Calu3 (cell line): Measurements from ENCODE around the gene LRFN2. TPM values are rescaled to one million over a fixed set of nuclear protein-coding genes. Genes with fewer than 3 reads are reported as not detected.

ENCODE experiments used
- BruUV-seq: library from RNA; stranded (reverse); fragments of 400-500 nt; replicated peaks from 2 replicates; lab custom pipeline; 2021; lab: Mats Ljungman, UMichigan
- CTCF ChIA-PET: fragments of 300-600 bp; sonication (Branson Sonifier 250); formaldehyde crosslinking; loops from one replicate; lab custom pipeline; 2022; ENCODE audit warnings: antibody characterized with exemption; lab: Charles Lee
- DNase-seq: peaks from one replicate; pipeline ENCODE4 v3.0.0; 2022
- H3K27ac Mint-ChIP-seq: one replicate; pipeline ENCODE4 v1.8.0; 2022; ENCODE audit warnings: mixed read lengths; ENCODE audit not compliant: unreplicated experiment
- H3K27me3 Mint-ChIP-seq: one replicate; pipeline ENCODE4 v1.8.0; 2022; ENCODE audit warnings: mixed read lengths; ENCODE audit not compliant: unreplicated experiment
- H3K36me3 Mint-ChIP-seq: one replicate; pipeline ENCODE4 v1.8.0; 2022; ENCODE audit warnings: mild to moderate bottlenecking, moderate library complexity, mixed read lengths; ENCODE audit not compliant: insufficient read depth, unreplicated experiment
- H3K4me1 Mint-ChIP-seq: one replicate; pipeline ENCODE4 v1.8.0; 2022; ENCODE audit warnings: mild to moderate bottlenecking, low read depth, mixed read lengths; ENCODE audit not compliant: unreplicated experiment
- H3K4me3 Mint-ChIP-seq: one replicate; pipeline ENCODE4 v1.8.0; 2022; ENCODE audit warnings: mild to moderate bottlenecking, low read depth, moderate library complexity, mixed read lengths; ENCODE audit not compliant: unreplicated experiment
- H3K9me3 Mint-ChIP-seq: one replicate; pipeline ENCODE4 v1.8.0; 2022; ENCODE audit warnings: low read depth, mixed read lengths; ENCODE audit not compliant: unreplicated experiment
- intact Hi-C: fragments of 100-400 bp; cut with micrococcal nuclease; formaldehyde crosslinking; loops from one replicate; pipeline ENCODE4 v1.10.0; 2022; ENCODE audit not compliant: unreplicated experiment
- total RNA-seq: library from RNA; stranded (reverse); gene quantifications from 2 replicates; pipeline ENCODE4 v1.2.3, GENCODE V29; 2022
- TF ChIP-seq, protein P1 (sequence below): fragments of 200-600 bp; IDR thresholded peaks from one replicate; pipeline ENCODE4 v1.8.0; 2022; ENCODE audit warnings: antibody characterized with exemption; ENCODE audit not compliant: unreplicated experiment

The LRFN2 gene
- total RNA-seq, 1 experiment from 2014 or later = not detected

DNA sequence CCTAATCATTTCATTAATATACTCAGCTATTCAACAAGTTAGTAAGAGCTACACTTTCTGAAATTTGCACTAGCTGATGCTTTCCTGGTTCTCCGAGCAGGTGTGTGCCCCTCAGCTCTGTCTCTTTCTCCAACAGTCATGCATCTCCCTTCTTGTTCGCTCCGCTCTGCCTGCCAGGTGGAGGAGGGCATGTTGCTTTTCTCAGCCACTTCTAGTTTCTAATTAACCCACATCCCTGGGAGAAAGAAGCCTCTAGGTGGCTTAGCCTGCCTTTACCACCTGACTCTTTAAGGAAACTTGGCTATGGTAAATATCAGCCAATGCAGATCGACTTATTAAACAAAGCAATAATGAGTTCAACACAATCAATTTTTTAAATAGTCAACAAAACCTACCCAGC is 34.2 kb downstream of the LRFN2 start:
- intact Hi-C loops = no loop called here
- TF ChIP-seq, protein P1, sequence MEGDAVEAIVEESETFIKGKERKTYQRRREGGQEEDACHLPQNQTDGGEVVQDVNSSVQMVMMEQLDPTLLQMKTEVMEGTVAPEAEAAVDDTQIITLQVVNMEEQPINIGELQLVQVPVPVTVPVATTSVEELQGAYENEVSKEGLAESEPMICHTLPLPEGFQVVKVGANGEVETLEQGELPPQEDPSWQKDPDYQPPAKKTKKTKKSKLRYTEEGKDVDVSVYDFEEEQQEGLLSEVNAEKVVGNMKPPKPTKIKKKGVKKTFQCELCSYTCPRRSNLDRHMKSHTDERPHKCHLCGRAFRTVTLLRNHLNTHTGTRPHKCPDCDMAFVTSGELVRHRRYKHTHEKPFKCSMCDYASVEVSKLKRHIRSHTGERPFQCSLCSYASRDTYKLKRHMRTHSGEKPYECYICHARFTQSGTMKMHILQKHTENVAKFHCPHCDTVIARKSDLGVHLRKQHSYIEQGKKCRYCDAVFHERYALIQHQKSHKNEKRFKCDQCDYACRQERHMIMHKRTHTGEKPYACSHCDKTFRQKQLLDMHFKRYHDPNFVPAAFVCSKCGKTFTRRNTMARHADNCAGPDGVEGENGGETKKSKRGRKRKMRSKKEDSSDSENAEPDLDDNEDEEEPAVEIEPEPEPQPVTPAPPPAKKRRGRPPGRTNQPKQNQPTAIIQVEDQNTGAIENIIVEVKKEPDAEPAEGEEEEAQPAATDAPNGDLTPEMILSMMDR = no peak
- CTCF ChIA-PET = interaction anchor here (1.4 kb wide), 1 partner anchor 16 kb away, joined by 3 read pairs; no protein-coding TSS in a partner anchor

DNA sequence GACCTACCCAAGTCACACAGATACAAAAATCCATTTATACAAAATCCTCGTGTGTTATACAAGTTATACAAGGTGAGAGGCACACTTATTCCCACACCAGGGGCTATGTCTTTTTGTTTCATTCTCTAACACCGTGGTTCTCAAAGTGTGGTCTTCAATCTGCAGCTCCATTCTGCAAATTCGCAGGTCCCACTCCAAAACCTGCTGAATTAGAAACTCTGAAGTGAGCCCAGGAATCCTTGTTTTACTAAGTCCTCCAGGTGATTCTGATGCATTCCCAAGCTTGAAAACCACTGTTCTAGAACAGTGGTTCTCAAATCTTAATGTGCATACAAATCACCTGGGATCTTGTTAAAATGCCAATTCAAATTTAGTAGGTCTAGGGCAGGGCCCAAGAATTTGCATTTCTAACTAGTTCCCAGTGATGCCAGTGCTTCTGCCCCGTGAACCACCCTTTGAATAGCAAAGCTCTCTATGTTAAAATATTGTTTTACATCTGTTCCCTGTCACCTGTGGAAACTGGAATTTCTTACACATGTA is 35.1 kb downstream of the LRFN2 start:
- Mint-ChIP-seq H3K27ac (no peak overlapping the region), H3K4me3 (no peak overlapping the region), H3K9me3 (no peaks in the 10 kb centered on the region), H3K36me3 (no peaks in the 10 kb centered on the region), H3K27me3 (peaks cover 65% of the 10 kb centered on the region), H3K4me1 (no peaks in the 10 kb centered on the region)
- CTCF ChIA-PET = interaction anchor here (1.4 to 1.6 kb wide), 2 partner anchors 15 to 360 kb away, joined by 3 to 4 read pairs; no protein-coding TSS in a partner anchor
- BruUV-seq = no TSS peak
- intact Hi-C loops = no loop called here
- TF ChIP-seq, protein P1 = no peak
- DNase-seq = no peak

More for the DNA sequence above, 34.2 kb downstream of the LRFN2 start:
- Mint-ChIP-seq H3K9me3 (no peaks in the 10 kb centered on the region), H3K4me1 (no peaks in the 10 kb centered on the region), H3K27ac (no peak overlapping the region), H3K27me3 (peaks cover 70% of the 10 kb centered on the region), H3K36me3 (no peaks in the 10 kb centered on the region), H3K4me3 (no peak overlapping the region)
- BruUV-seq = no TSS peak
- no peak for DNase-seq

DNA sequence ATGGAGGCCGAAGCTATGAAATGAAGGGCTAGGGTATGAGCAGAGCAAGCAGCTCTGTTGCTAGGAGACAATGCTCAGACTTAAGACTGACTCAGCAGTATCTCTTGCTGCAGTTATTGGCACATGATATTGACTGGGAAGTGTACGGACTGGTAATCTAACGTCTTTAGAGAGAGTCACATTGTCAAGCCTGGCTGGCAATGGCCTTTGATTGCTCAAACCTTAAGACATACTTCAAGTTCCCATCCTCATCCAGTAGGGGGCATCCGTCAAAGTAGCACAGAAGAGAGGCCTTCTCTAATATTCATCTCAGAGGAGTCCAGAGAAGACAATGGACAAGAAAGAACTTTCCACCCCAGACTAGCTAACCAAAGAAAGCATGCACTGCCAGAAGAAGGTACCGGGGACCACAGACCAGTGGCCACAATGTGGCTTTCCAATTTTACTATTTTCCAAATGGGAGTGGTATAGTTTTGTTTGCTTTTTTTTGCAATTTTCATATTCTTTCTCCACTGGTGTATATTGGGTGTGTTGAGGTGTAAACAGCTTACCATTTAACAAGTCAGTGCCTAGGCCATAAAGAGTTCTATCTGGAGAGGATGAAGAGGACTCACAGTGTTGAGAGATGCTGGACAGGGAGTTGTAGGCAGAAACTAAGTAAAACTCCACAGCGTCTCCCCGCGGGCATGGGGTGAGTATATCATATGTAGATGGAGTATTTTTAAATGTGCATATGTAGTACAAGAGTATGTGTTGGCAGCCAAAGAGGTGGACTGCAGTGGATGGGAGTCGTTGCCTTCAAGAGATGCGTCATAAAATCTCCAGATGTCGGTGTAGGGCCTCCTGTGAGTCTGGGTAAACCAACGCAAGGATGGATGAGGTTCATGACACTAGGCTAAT is 36.7 kb downstream of the LRFN2 start:
- CTCF ChIA-PET = interaction anchor here (0.7 kb wide), 1 partner anchor 25 kb away, joined by 3 read pairs; no protein-coding TSS in a partner anchor
- H3K36me3 Mint-ChIP-seq = no peaks in the 10 kb centered on the region
- no peaks in the 10 kb centered on the region for H3K9me3 Mint-ChIP-seq
- BruUV-seq = no TSS peak
- no peaks in the 10 kb centered on the region for H3K4me1 Mint-ChIP-seq
- TF ChIP-seq, protein P1 = peak; percentile 58
- no peak overlapping the region for H3K4me3 Mint-ChIP-seq
- H3K27ac Mint-ChIP-seq = no peak overlapping the region
- intact Hi-C loops = no loop called here
- peaks cover 56% of the 10 kb centered on the region for H3K27me3 Mint-ChIP-seq
- peak; percentile 47 for DNase-seq

DNA sequence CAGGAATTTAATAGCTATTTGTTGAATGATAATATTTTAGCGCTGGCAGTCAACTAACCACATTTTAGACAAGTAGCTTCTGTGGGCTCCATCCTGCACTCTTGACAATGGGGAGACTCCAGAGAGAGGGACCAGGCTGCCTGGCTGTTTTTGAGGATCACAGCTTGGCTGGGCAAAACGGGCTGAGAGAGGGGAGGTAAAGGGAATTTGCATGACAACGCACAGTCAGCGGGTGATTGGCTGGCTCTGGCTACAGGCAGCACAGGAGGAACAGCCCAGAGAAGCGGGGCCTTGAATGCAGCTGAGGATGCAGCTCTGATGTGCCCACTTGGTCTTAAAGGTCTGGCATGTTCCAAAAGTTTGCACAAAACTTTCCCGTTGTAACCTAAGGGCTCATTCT is 41.2 kb downstream of the LRFN2 start:
- no peak overlapping the region for H3K4me3 Mint-ChIP-seq
- no TSS peak for BruUV-seq

More for the DNA sequence above, 41.2 kb downstream of the LRFN2 start:
- Mint-ChIP-seq H3K4me1 (no peaks in the 10 kb centered on the region), H3K27ac (no peak overlapping the region), H3K36me3 (no peaks in the 10 kb centered on the region), H3K9me3 (no peaks in the 10 kb centered on the region), H3K27me3 (peaks cover 61% of the 10 kb centered on the region)
- intact Hi-C loops = no loop called here
- no peak for DNase-seq
- TF ChIP-seq, protein P1 = no peak
- CTCF ChIA-PET = no interaction called here
